GM12891 (cell line): ENCODE data around the gene OVAAL.

ENCODE experiments used
- POLR2A ChIP-seq: IDR thresholded peaks from 2 replicates; pipeline ENCODE4 v1.6.1; 2011; ENCODE audit warnings: low read depth, low read length, control low read depth
- POLR2AphosphoS5 ChIP-seq: IDR thresholded peaks from 2 replicates; pipeline ENCODE4 v1.6.1; 2011; ENCODE audit warnings: low read depth, low read length, control low read depth
- POU2F2 ChIP-seq: IDR thresholded peaks from 2 replicates; pipeline ENCODE4 v1.6.1; 2011; ENCODE audit warnings: low read depth, mild to moderate bottlenecking, control low read depth, low read length, moderate library complexity
- TAF1 ChIP-seq: IDR thresholded peaks from 2 replicates; pipeline ENCODE4 v1.6.1; 2011; ENCODE audit warnings: low read depth, low read length, control low read depth

DNA sequence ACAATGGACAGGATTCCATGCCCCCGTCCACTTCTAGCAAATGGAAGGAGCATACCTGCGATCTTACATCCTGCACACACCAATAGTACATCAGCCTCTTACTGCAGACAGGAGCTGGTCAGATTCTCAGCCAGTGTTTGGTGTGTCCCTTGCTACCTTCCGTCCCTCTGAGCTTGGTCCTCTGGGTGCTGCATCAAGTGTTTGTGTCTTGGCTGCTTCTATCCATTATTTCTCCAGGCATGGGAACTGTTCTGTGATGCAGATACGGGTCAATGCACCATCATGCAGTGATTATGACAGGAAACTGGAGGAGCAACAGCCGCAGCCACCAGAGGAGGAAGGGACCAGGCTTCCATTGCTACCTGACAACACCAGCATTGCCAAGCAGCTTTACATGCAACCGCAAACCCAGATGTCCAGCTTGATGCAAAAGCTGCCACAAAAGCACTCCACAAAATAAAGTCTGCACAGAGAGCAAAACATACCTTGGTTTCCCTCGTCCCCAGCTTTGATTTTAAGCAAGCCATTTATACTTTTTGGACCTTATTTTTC lies 21.9 kb upstream of the OVAAL start:
- no peak for TF ChIP-seq POLR2A
- no peak for TF ChIP-seq POLR2AphosphoS5
- TF ChIP-seq TAF1, result no peak
- TF ChIP-seq POU2F2, result no peak
